Activated naive CD4-positive, alpha-beta T cell treated with anti-CD3 and anti-CD28 coated beads, Interleukin-2, amount 10 ng/mL, durations not matched to agents 5 hours and 36 hours (primary cell): ENCODE measurements around the gene TMEM52B. TPM values are rescaled to one million over a fixed set of nuclear protein-coding genes. Genes with fewer than 3 reads are reported as not detected.

Experiments used
- total RNA-seq, 2 experiments: library from RNA; stranded (reverse); gene quantifications; one replicate each; pipeline ENCODE4 v1.2.3, GENCODE V29; 2021

The TMEM52B gene
- not detected for total RNA-seq

GRCh38 chr12:10178821-10179220 lies at the start of gene TMEM52B:
Gene TMEM52B, plus strand, starts transcription at chr12:10179032. Its CDS starts 543 bp downstream, at chr12:10179575.

GRCh38 chr12:10130042-10130441 lies 48.8 kb upstream of the TMEM52B start, which contains the start of gene CLEC7A:
Gene CLEC7A, minus strand, starts transcription at chr12:10130199. Its CDS starts 117 bp downstream, at chr12:10130082.

GRCh38 chr12:10171973-10172728 lies 6.7 kb upstream of the TMEM52B start, which contains the start of gene OLR1:
Gene OLR1, minus strand, starts transcription at chr12:10172132. Its CDS starts 55 bp downstream, at chr12:10172077.

GRCh38 chr12:10212739-10213131 lies 33.9 kb downstream of the TMEM52B start, which contains the start of gene GABARAPL1:
Gene GABARAPL1, plus strand, starts transcription at chr12:10212877. Its CDS starts 253 bp downstream, at chr12:10213130.

Other genes with a start within 250 kb of the TMEM52B start
- not detected for gene CLEC2A, start 246.7 kb upstream of the TMEM52B start, total RNA-seq
- under 1 TPM; 0.23 to 0.53 TPM for gene CLEC12A, start 207.6 kb upstream of the TMEM52B start, total RNA-seq
- gene CLEC1B, start 179.9 kb upstream of the TMEM52B start, total RNA-seq, result not detected
- not detected for gene CLEC12B, start 168.4 kb upstream of the TMEM52B start, total RNA-seq
- gene CLEC9A, start 148.3 kb upstream of the TMEM52B start, total RNA-seq, result not detected
- not detected for gene CLEC1A, start 80.0 kb upstream of the TMEM52B start, total RNA-seq
- not detected for gene CLEC7A, start 48.8 kb upstream of the TMEM52B start, total RNA-seq
- gene OLR1, start 6.9 kb upstream of the TMEM52B start, total RNA-seq, result not detected
- gene GABARAPL1, start 33.8 kb downstream of the TMEM52B start, total RNA-seq, result 1 to 10 TPM; 9.0 TPM
- 1 to 10 TPM; 1.3 to 1.5 TPM for gene KLRD1, start 128.8 kb downstream of the TMEM52B start, total RNA-seq
- 1 to 10 TPM in 1 of 2 experiments, under 1 TPM in 1; 0.87 to 1.5 TPM for gene KLRK1, start 211.0 kb downstream of the TMEM52B start, total RNA-seq
- not detected for gene KLRC4, start 230.7 kb downstream of the TMEM52B start, total RNA-seq
- under 1 TPM in 1 of 2 experiments, not detected in 1; 0.30 TPM for gene KLRC3, start 241.6 kb downstream of the TMEM52B start, total RNA-seq